H9 (cell line): Measurements from ENCODE around the gene MEG3. TPM values are rescaled to one million over a fixed set of nuclear protein-coding genes. Genes with fewer than 3 reads are reported as not detected.

Experiments
- DNase-seq: peaks from one replicate; pipeline ENCODE4 v3.0.0-alpha.2; 2017
- H2AFZ ChIP-seq: one replicate; pipeline ENCODE4 v1.6.1; 2013; ENCODE audit warnings: mild to moderate bottlenecking, low read length, control low read depth, moderate library complexity
- H2AK5ac ChIP-seq: 2 replicates; pipeline ENCODE4 v1.6.1; 2013; ENCODE audit warnings: low read length, control low read depth, mixed read lengths; ENCODE audit not compliant: insufficient read length
- H2BK120ac ChIP-seq: one replicate; pipeline ENCODE4 v1.6.1; 2013; ENCODE audit warnings: low read depth, mild to moderate bottlenecking, low read length, control low read depth, inconsistent platforms; ENCODE audit not compliant: poor library complexity, severe bottlenecking
- H2BK12ac ChIP-seq: 2 replicates; pipeline ENCODE4 v1.6.1; 2013; ENCODE audit warnings: low read length, control low read depth, mixed read lengths, low read depth; ENCODE audit not compliant: insufficient read length
- H2BK15ac ChIP-seq: 2 replicates; pipeline ENCODE4 v1.6.1; 2013; ENCODE audit warnings: low read depth, low read length, control low read depth
- H2BK20ac ChIP-seq: one replicate; pipeline ENCODE4 v1.6.1; 2013; ENCODE audit warnings: low read depth, mild to moderate bottlenecking, low read length, control low read depth, inconsistent platforms; ENCODE audit not compliant: poor library complexity, severe bottlenecking
- H2BK5ac ChIP-seq: 2 replicates; pipeline ENCODE4 v1.6.1; 2013; ENCODE audit warnings: low read length, control low read depth, mixed read lengths; ENCODE audit not compliant: insufficient read length
- H3K14ac ChIP-seq: 2 replicates; pipeline ENCODE4 v1.6.1; 2013; ENCODE audit warnings: low read length, control low read depth; ENCODE audit not compliant: insufficient read depth
- H3K18ac ChIP-seq: 2 replicates; pipeline ENCODE4 v1.6.1; 2013; ENCODE audit warnings: low read depth, mild to moderate bottlenecking, mixed read lengths, low read length, control low read depth; ENCODE audit not compliant: insufficient read length
- H3K23ac ChIP-seq: 2 replicates; pipeline ENCODE4 v1.6.1; 2013; ENCODE audit warnings: low read length, control low read depth, mixed read lengths, low read depth; ENCODE audit not compliant: insufficient read length
- H3K23me2 ChIP-seq: 2 replicates; pipeline ENCODE4 v1.6.1; 2013; ENCODE audit warnings: low read depth, mild to moderate bottlenecking, mixed read lengths, low read length, control low read depth; ENCODE audit not compliant: insufficient read length, poor library complexity, severe bottlenecking
- H3K27ac ChIP-seq: 2 replicates; pipeline ENCODE4 v1.5.1; 2013; ENCODE audit warnings: low read length, control low read depth, mixed read lengths, low read depth; ENCODE audit not compliant: insufficient read length
- H3K27me3 ChIP-seq: 2 replicates; pipeline ENCODE4 v1.6.1; 2013; ENCODE audit warnings: low read length, control low read depth, inconsistent platforms; ENCODE audit not compliant: insufficient read depth
- H3K4ac ChIP-seq: 2 replicates; pipeline ENCODE4 v1.6.1; 2013; ENCODE audit warnings: low read depth, mild to moderate bottlenecking, control low read depth, inconsistent platforms, low read length, moderate library complexity
- H3K4me1 ChIP-seq: 2 replicates; pipeline ENCODE4 v1.6.1; 2013; ENCODE audit warnings: low read length, control low read depth, inconsistent platforms; ENCODE audit not compliant: insufficient read depth
- H3K4me2 ChIP-seq: 2 replicates; pipeline ENCODE4 v1.6.1; 2013; ENCODE audit warnings: low read length, control low read depth, mixed read lengths; ENCODE audit not compliant: insufficient read length, insufficient read depth
- H3K56ac ChIP-seq: 2 replicates; pipeline ENCODE4 v1.6.1; 2013; ENCODE audit warnings: low read depth, mild to moderate bottlenecking, mixed read lengths, low read length, control low read depth; ENCODE audit not compliant: insufficient read length
- H3K79me1 ChIP-seq: 2 replicates; pipeline ENCODE4 v1.6.1; 2013; ENCODE audit warnings: low read depth, mild to moderate bottlenecking, moderate library complexity, low read length, control low read depth, inconsistent platforms; ENCODE audit not compliant: insufficient read depth, poor library complexity, severe bottlenecking
- H3K79me2 ChIP-seq: 2 replicates; pipeline ENCODE4 v1.6.1; 2013; ENCODE audit warnings: low read length, control low read depth, inconsistent platforms; ENCODE audit not compliant: insufficient read depth
- H3K9ac ChIP-seq: 2 replicates; pipeline ENCODE4 v1.6.1; 2013; ENCODE audit warnings: low read length, control low read depth, mixed read lengths; ENCODE audit not compliant: insufficient read length; ENCODE audit errors: extremely low read depth
- H3K9me3 ChIP-seq: one replicate; pipeline ENCODE4 v1.6.1; 2013; ENCODE audit warnings: low read depth, low read length, inconsistent platforms; ENCODE audit not compliant: control insufficient read depth
- H3T11ph ChIP-seq: one replicate; pipeline ENCODE4 v1.6.1; 2013; ENCODE audit warnings: mild to moderate bottlenecking, low read length, control low read depth, inconsistent platforms
- H4K20me1 ChIP-seq: one replicate; pipeline ENCODE4 v1.6.1; 2013; ENCODE audit not compliant: control insufficient read depth, insufficient read length, insufficient read depth
- H4K5ac ChIP-seq: 2 replicates; pipeline ENCODE4 v1.6.1; 2013; ENCODE audit warnings: low read depth, mild to moderate bottlenecking, mixed read lengths, low read length, control low read depth; ENCODE audit not compliant: insufficient read length
- H4K8ac ChIP-seq: replicated peaks from 2 replicates; pipeline ENCODE4 v1.6.1; 2013; ENCODE audit warnings: low read length, control low read depth, mixed read lengths, low read depth; ENCODE audit not compliant: insufficient read length
- H4K91ac ChIP-seq: 2 replicates; pipeline ENCODE4 v1.6.1; 2013; ENCODE audit warnings: low read depth, mild to moderate bottlenecking, moderate library complexity, mixed read lengths, low read length, control low read depth; ENCODE audit not compliant: insufficient read length
- H3K27ac Mint-ChIP-seq, 3 experiments: 2 replicates in 2 of 3; 3 replicates in 1 of 3; pipeline ENCODE4 v1.8.0; 2020 to 2021; ENCODE audit warnings: mixed read lengths in 3 of 3, mild to moderate bottlenecking in 1 of 3, moderate library complexity in 1 of 3
- H3K27me3 Mint-ChIP-seq: 2 replicates; pipeline ENCODE4 v1.8.0; 2021; ENCODE audit warnings: low read depth, mild to moderate bottlenecking, moderate library complexity, mixed read lengths
- H3K36me3 Mint-ChIP-seq, 3 experiments: 2 replicates in 2 of 3; 3 replicates in 1 of 3; pipeline ENCODE4 v1.8.0; 2020 to 2021; ENCODE audit warnings: low read depth in 3 of 3, mixed read lengths in 3 of 3; ENCODE audit not compliant: insufficient read depth in 1 of 3
- H3K4me1 Mint-ChIP-seq, 2 experiments: 2 replicates each; pipeline ENCODE4 v1.8.0; 2020; ENCODE audit warnings: mixed read lengths in 2 of 2
- H3K4me3 Mint-ChIP-seq, 2 experiments: 2 replicates in 1 of 2; 3 replicates in 1 of 2; pipeline ENCODE4 v1.8.0; 2020 to 2021; ENCODE audit warnings: mild to moderate bottlenecking in 2 of 2, mixed read lengths in 2 of 2, moderate library complexity in 1 of 2
- H3K9me3 Mint-ChIP-seq, 2 experiments: 2 replicates in 1 of 2; 3 replicates in 1 of 2; pipeline ENCODE4 v1.8.0; 2020; ENCODE audit warnings: mild to moderate bottlenecking in 2 of 2, mixed read lengths in 2 of 2, moderate library complexity in 1 of 2
- CTCF ChIP-seq: fragments of 200-600 bp; sonication (generic); conservative IDR thresholded peaks from 3 replicates; pipeline ENCODE4 v1.8.0; 2021; ENCODE audit warnings: antibody characterized with exemption, mild to moderate bottlenecking
- WGBS: extraction: QIAGEN DNeasy Blood & Tissue Kit; methylation state at CpG from one replicate; pipeline ENCODE4 v1.1.7; 2013; ENCODE audit warnings: missing lambda C conversion rate, low lambda C conversion rate, mixed read lengths; ENCODE audit not compliant: insufficient read length; ENCODE audit errors: extremely low coverage; 5-methylcytosine and 5-hydroxymethylcytosine counted together
- total RNA-seq: library from RNA; stranded (reverse); gene quantifications from 2 replicates; pipeline ENCODE4 v1.2.1, GENCODE V29; 2021

The MEG3 gene
- total RNA-seq, 1 experiment from 2014 or later: 0.52 TPM

- Histone ChIP-seq H2AFZ (no peak overlapping the region), H3K14ac (no peak overlapping the region), H2BK120ac (no peak overlapping the region), H2BK15ac (no peak overlapping the region), H3K79me2 (no peaks in the 10 kb centered on the region), H2BK12ac (no peak overlapping the region), H3K4me2 (no peak overlapping the region), H3K23ac (no peak overlapping the region), H3K23me2 (no peaks in the 10 kb centered on the region), H3K79me1 (no peaks in the 10 kb centered on the region), H4K20me1 (no peaks in the 10 kb centered on the region), H3K4ac (no peak overlapping the region), H2BK5ac (no peak overlapping the region), H3K4me1 (no peaks in the 10 kb centered on the region), H3K27ac (no peak overlapping the region), H3K9me3 (no peaks in the 10 kb centered on the region), H2BK20ac (no peak overlapping the region), H3K18ac (no peak overlapping the region), H2AK5ac (no peak overlapping the region), H4K8ac (no peak overlapping the region), H4K5ac (no peak overlapping the region), H3K9ac (no peak overlapping the region), H3T11ph (no peak overlapping the region), H3K56ac (no peak overlapping the region), H4K91ac (no peak overlapping the region), H3K27me3 (no peaks in the 10 kb centered on the region)
- no peak for DNase-seq
- H3K27ac Mint-ChIP-seq: no peak overlapping the region
- H3K4me3 Mint-ChIP-seq: no peak overlapping the region
- no peaks in the 10 kb centered on the region for H3K9me3 Mint-ChIP-seq
- H3K36me3 Mint-ChIP-seq: no peaks in the 10 kb centered on the region
- TF ChIP-seq CTCF: no peak
- H3K27me3 Mint-ChIP-seq: peaks cover 2% of the 10 kb centered on the region
- H3K4me1 Mint-ChIP-seq: peaks cover 8 to 15% of the 10 kb centered on the region in 2 experiments
- whole genome bisulfite sequencing: no CpG with 5 or more reads among the region's 13 CpGs
Measured at GRCh38 chr14:100791348-100791735, 34.6 kb upstream of the MEG3 start.
